Measurements from ENCODE around the gene PTGIR.

Gene PTGIR

GRCh38 chr19:46613525-46613924, 11.4 kb downstream of the PTGIR start:
- no peak for DNase-seq

GRCh38 chr19:46611776-46612175, 13.1 kb downstream of the PTGIR start:
- no peak for DNase-seq

- DNase-seq = peak; percentile 42
These were observed 13.8 kb downstream of the PTGIR start for GRCh38 chr19:46610851-46611770.

GRCh38 chr19:46610413-46610775, 14.5 kb downstream of the PTGIR start:
- no peak for DNase-seq

GRCh38 chr19:46609511-46610412, 15.1 kb downstream of the PTGIR start:
- DNase-seq = no peak

- DNase-seq = no peak
These were observed 16.1 kb downstream of the PTGIR start for GRCh38 chr19:46608581-46609345.

GRCh38 chr19:46608178-46608577, 16.7 kb downstream of the PTGIR start:
- DNase-seq = no peak

- DNase-seq = no peak
These were observed 17.4 kb downstream of the PTGIR start for GRCh38 chr19:46607448-46607841.

GRCh38 chr19:46606681-46607447, 18.0 kb downstream of the PTGIR start:
- no peak for DNase-seq

- no peak for DNase-seq
These were observed 18.9 kb downstream of the PTGIR start for GRCh38 chr19:46606019-46606418.

- DNase-seq = no peak
These were observed 19.5 kb downstream of the PTGIR start for GRCh38 chr19:46605356-46605821.

- no peak for DNase-seq
These were observed 20.0 kb downstream of the PTGIR start for GRCh38 chr19:46604781-46605355.

GRCh38 chr19:46603752-46604231, 21.1 kb downstream of the PTGIR start:
- DNase-seq = no peak

GRCh38 chr19:46603195-46603637, 21.7 kb downstream of the PTGIR start:
- no peak for DNase-seq

GRCh38 chr19:46602392-46603194, 22.3 kb downstream of the PTGIR start:
- no peak for DNase-seq

- DNase-seq = no peak
These were observed 23.3 kb downstream of the PTGIR start, which contains the start of gene CALM3 for GRCh38 chr19:46601318-46602224. TSS of gene CALM3 (plus strand) at chr19:46601330. CDS start at chr19:46601435, 105 bp downstream.

- DNase-seq = peak; percentile 98
These were observed 24.2 kb downstream of the PTGIR start for GRCh38 chr19:46600384-46601317.

All from CD4-positive, alpha-beta T cell treated with Interleukin-4 for 4 hours (primary cell).